ENCODE results near the gene ZBED6. TPM values are rescaled to one million over a fixed set of nuclear protein-coding genes. Genes with fewer than 3 reads are reported as not detected.

The ZBED6 gene
- total and polyA plus RNA-seq, 2 of the 4 experiments (the other 2 are of a cell fraction) = 3.8 to 26.2 TPM

DNA sequence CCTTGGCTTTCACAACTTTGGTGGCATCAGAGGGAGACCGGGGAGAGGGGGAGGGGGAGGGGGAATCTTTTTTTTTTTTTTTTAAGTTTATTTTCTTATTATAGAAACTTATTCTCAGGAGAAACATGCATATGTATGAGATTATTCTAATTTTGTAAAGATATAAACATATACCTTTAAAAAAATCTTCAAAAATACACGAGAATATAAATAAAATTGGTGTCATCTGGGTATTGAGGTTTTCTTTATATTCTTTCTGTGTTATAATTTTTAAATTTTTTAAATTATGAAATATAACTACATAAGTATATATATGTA is 47.1 kb downstream of the ZBED6 start:
- Histone ChIP-seq H2BK5ac (ENCODE audit: low read depth, low read length, poor library complexity, severe bottlenecking) (no peak overlapping the region), H4K8ac (ENCODE audit: low read depth in 2 of 2, low read length in 2 of 2) (no peak overlapping the region), H3K23ac (ENCODE audit: low read depth, low read length) (no peak overlapping the region), H3K27ac (ENCODE audit: insufficient read depth, low read length) (no peak overlapping the region), H3K9ac (ENCODE audit: low read depth, low read length) (no peak overlapping the region), H3K14ac (replicated peaks; ENCODE audit: low read depth, low read length) (no peak overlapping the region), H3K18ac (ENCODE audit: low read depth, low read length) (no peak overlapping the region), H3K9me1 (ENCODE audit: insufficient read depth, low read length) (no peaks in the 10 kb centered on the region), H3K9me3 (ENCODE audit: control insufficient read depth, insufficient read depth, low read length) (no peaks in the 10 kb centered on the region), H4K91ac (ENCODE audit: insufficient read depth, low read depth, low read length) (no peak overlapping the region), H2BK15ac (ENCODE audit: low read depth, low read length) (no peak overlapping the region), H2AK5ac (ENCODE audit: low read depth, low read length) (no peak overlapping the region), H2BK20ac (ENCODE audit: low read depth, low read length) (no peak overlapping the region), H3K27me3 (ENCODE audit: control insufficient read depth, insufficient read depth, low read length) (no peaks in the 10 kb centered on the region), H3K56ac (ENCODE audit: extremely low read depth, insufficient read depth, low read length) (no peak overlapping the region), H2AFZ (replicated peaks; ENCODE audit: low read length, poor library complexity) (no peak overlapping the region), H2AK9ac (replicated peaks; ENCODE audit: low read depth, low read length, poor library complexity) (no peak overlapping the region), H3K4me1 (ENCODE audit: control insufficient read depth, insufficient read depth, low read length) (peaks cover 2% of the 10 kb centered on the region), H3K4me3 (ENCODE audit: insufficient read depth, low read depth, low read length) (no peak overlapping the region), H3K36me3 (ENCODE audit: control insufficient read depth, insufficient read depth, low read length) (peaks cover 39% of the 10 kb centered on the region), H4K5ac (ENCODE audit: low read depth, low read length) (no peak overlapping the region), H3K4ac (ENCODE audit: low read depth, low read length) (no peak overlapping the region), H4K20me1 (ENCODE audit: insufficient read depth, low read length) (peaks cover 8% of the 10 kb centered on the region), H3K79me1 (ENCODE audit: low read depth in 1 of 2, low read length in 2 of 2) (peaks cover 22 to 25% of the 10 kb centered on the region in 2 experiments), H3K4me2 (ENCODE audit: low read depth, low read length) (no peak overlapping the region), H2BK120ac (ENCODE audit: low read depth, low read length) (no peak overlapping the region)
- in situ Hi-C loops (cut with MboI; ENCODE audit: low sequenced_read_pairs) (no loop called here), dilution Hi-C loops (cut with HindIII; ENCODE audit: low sequenced_read_pairs, unreplicated experiment) (no loop called here), intact Hi-C loops (cut with micrococcal nuclease) (no loop called here)
- CTCF ChIA-PET = no interaction called here
- BruUV-seq (replicated peaks) = no TSS peak
- no peak for DNase-seq
- no CpG with 5 or more reads among the region's 2 CpGs for WGBS, 2 experiments (ENCODE audit: extremely low coverage in 2 of 2, insufficient read length in 1 of 2)
- ATAC-seq (ENCODE audit: low read depth) = no peak
- POLR2A ChIA-PET (ENCODE audit: unreplicated experiment) = no interaction called here
- no peak for TF ChIP-seq MXI1 (IDR thresholded peaks at IDR 0.05; ENCODE audit: borderline replicate concordance, low read depth, low read length)
- no peak for TF ChIP-seq FOS (IDR thresholded peaks at IDR 0.05; ENCODE audit: low read depth, low read length)
- no peak for TF ChIP-seq BHLHE40 (IDR thresholded peaks at IDR 0.05; ENCODE audit: low read depth, low read length)
- TF ChIP-seq, protein P1, sequence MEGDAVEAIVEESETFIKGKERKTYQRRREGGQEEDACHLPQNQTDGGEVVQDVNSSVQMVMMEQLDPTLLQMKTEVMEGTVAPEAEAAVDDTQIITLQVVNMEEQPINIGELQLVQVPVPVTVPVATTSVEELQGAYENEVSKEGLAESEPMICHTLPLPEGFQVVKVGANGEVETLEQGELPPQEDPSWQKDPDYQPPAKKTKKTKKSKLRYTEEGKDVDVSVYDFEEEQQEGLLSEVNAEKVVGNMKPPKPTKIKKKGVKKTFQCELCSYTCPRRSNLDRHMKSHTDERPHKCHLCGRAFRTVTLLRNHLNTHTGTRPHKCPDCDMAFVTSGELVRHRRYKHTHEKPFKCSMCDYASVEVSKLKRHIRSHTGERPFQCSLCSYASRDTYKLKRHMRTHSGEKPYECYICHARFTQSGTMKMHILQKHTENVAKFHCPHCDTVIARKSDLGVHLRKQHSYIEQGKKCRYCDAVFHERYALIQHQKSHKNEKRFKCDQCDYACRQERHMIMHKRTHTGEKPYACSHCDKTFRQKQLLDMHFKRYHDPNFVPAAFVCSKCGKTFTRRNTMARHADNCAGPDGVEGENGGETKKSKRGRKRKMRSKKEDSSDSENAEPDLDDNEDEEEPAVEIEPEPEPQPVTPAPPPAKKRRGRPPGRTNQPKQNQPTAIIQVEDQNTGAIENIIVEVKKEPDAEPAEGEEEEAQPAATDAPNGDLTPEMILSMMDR (conservative IDR thresholded peaks at IDR 0.05; ENCODE audit: low read depth, low read length) = no peak
- no peak for TF ChIP-seq SMC3 (IDR thresholded peaks at IDR 0.05; ENCODE audit: low read depth, low read length)
- TF ChIP-seq RFX5 (IDR thresholded peaks at IDR 0.05; ENCODE audit: low read depth, low read length) = no peak
- TF ChIP-seq POLR2A (IDR thresholded peaks at IDR 0.05; ENCODE audit: low read depth, low read length) = no peak
- no peak for TF ChIP-seq RAD21 (IDR thresholded peaks at IDR 0.05; ENCODE audit: low read length)
- TF ChIP-seq, protein P2, sequence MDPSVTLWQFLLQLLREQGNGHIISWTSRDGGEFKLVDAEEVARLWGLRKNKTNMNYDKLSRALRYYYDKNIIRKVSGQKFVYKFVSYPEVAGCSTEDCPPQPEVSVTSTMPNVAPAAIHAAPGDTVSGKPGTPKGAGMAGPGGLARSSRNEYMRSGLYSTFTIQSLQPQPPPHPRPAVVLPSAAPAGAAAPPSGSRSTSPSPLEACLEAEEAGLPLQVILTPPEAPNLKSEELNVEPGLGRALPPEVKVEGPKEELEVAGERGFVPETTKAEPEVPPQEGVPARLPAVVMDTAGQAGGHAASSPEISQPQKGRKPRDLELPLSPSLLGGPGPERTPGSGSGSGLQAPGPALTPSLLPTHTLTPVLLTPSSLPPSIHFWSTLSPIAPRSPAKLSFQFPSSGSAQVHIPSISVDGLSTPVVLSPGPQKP (IDR thresholded peaks at IDR 0.05; ENCODE audit: borderline replicate concordance, low read depth, low read length) = no peak

Measured in IMR-90 (cell line).